ENCODE data around the gene CRABP2.

CRABP2 gene

GRCh38 chr1:156673387-156674121 lies 31.8 kb downstream of the CRABP2 start:
- TF ChIP-seq TAF1 (IDR thresholded peaks at IDR 0.05; ENCODE audit: borderline replicate concordance, insufficient read depth, low read length) = no peak
- TF ChIP-seq SIN3A (IDR thresholded peaks at IDR 0.05; ENCODE audit: borderline replicate concordance, insufficient read depth, low read length) = no peak
- peak; percentile 20; the same call in 1 of the 2 replicates for TF ChIP-seq POLR2AphosphoS5 (IDR thresholded peaks at IDR 0.05; ENCODE audit: low read depth, low read length)

GRCh38 chr1:156671804-156672203 lies 33.6 kb downstream of the CRABP2 start:
- no peak for TF ChIP-seq FOXP2 (optimal IDR thresholded peaks at IDR 0.05; ENCODE audit: borderline replicate concordance, extremely low read depth, extremely low read length, insufficient read depth)
- no peak for TF ChIP-seq REST (IDR thresholded peaks at IDR 0.05; ENCODE audit: insufficient read depth in 1 of 2, low read depth in 2 of 2, low read length in 2 of 2)
- TF ChIP-seq POLR2AphosphoS5 (IDR thresholded peaks at IDR 0.05; ENCODE audit: low read depth, low read length) = no peak
- TF ChIP-seq SIN3A (IDR thresholded peaks at IDR 0.05; ENCODE audit: borderline replicate concordance, insufficient read depth, low read length) = no peak
- TF ChIP-seq TAF1 (IDR thresholded peaks at IDR 0.05; ENCODE audit: borderline replicate concordance, insufficient read depth, low read length) = no peak

- TF ChIP-seq FOXP2 (optimal IDR thresholded peaks at IDR 0.05; ENCODE audit: borderline replicate concordance, extremely low read depth, extremely low read length, insufficient read depth) = no peak
- no peak for TF ChIP-seq POLR2AphosphoS5 (IDR thresholded peaks at IDR 0.05; ENCODE audit: low read depth, low read length)
- no peak for TF ChIP-seq REST (IDR thresholded peaks at IDR 0.05; ENCODE audit: insufficient read depth in 1 of 2, low read depth in 2 of 2, low read length in 2 of 2)
- no peak for TF ChIP-seq SIN3A (IDR thresholded peaks at IDR 0.05; ENCODE audit: borderline replicate concordance, insufficient read depth, low read length)
These were observed 34.6 kb downstream of the CRABP2 start for GRCh38 chr1:156670791-156671190.

DNA sequence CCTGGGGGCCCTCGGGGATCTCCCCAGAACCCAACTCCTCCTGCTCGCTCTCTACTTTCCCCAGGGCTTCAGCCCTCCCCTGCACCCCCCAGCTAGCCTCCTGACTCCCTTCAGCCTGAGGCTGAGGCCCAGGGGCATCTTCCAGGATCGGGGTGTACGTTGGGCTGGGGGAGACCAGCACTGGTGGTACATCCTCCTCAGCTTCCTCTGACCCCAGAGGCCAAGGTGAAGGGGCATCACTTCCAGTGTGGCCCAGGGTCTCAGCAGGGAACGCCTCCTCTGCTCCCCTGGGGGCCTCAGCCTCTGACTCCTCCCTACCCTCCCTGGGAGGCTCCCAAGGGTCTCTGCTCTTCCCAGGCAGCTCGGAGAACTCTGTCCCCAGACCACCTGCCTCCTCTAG lies 35.0 kb downstream of the CRABP2 start:
- TF ChIP-seq POLR2AphosphoS5 (IDR thresholded peaks at IDR 0.05; ENCODE audit: low read depth, low read length) (no peak), SIN3A (IDR thresholded peaks at IDR 0.05; ENCODE audit: borderline replicate concordance, insufficient read depth, low read length) (no peak), TAF1 (IDR thresholded peaks at IDR 0.05; ENCODE audit: borderline replicate concordance, insufficient read depth, low read length) (no peak), REST (IDR thresholded peaks at IDR 0.05; ENCODE audit: insufficient read depth in 1 of 2, low read depth in 2 of 2, low read length in 2 of 2) (no peak), FOXP2 (optimal IDR thresholded peaks at IDR 0.05; ENCODE audit: borderline replicate concordance, extremely low read depth, extremely low read length, insufficient read depth) (no peak)

- TF ChIP-seq FOXP2 (optimal IDR thresholded peaks at IDR 0.05; ENCODE audit: borderline replicate concordance, extremely low read depth, extremely low read length, insufficient read depth) (no peak), TAF1 (IDR thresholded peaks at IDR 0.05; ENCODE audit: borderline replicate concordance, insufficient read depth, low read length) (no peak), POLR2AphosphoS5 (IDR thresholded peaks at IDR 0.05; ENCODE audit: low read depth, low read length) (no peak; the same call in 1 of the 2 replicates), REST (IDR thresholded peaks at IDR 0.05; ENCODE audit: insufficient read depth in 1 of 2, low read depth in 2 of 2, low read length in 2 of 2) (no peak), SIN3A (IDR thresholded peaks at IDR 0.05; ENCODE audit: borderline replicate concordance, insufficient read depth, low read length) (no peak)
These were observed 35.6 kb downstream of the CRABP2 start for GRCh38 chr1:156669794-156670193.
